ENCODE measurements around the gene GBX1.

DNA sequence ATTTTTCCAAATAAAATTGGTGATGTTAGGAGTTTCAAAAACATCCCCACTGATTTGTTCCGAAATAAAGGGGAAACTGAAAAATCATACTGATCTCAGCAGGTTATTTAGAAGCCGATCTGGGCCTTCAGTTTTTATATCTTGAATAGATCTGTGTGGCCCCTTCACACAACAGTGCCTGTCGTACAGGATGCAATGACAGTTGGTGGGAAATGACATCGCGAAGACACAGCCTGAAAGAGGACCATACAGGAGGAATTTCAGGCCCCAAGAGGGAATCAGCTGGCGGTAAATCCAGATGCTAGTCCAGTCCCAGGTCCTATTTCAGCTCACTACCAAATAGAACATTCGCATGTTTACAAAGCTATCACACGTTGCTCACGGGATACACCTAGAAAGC, 39.8 kb upstream of the GBX1 start:
- TF ChIP-seq, protein P1, sequence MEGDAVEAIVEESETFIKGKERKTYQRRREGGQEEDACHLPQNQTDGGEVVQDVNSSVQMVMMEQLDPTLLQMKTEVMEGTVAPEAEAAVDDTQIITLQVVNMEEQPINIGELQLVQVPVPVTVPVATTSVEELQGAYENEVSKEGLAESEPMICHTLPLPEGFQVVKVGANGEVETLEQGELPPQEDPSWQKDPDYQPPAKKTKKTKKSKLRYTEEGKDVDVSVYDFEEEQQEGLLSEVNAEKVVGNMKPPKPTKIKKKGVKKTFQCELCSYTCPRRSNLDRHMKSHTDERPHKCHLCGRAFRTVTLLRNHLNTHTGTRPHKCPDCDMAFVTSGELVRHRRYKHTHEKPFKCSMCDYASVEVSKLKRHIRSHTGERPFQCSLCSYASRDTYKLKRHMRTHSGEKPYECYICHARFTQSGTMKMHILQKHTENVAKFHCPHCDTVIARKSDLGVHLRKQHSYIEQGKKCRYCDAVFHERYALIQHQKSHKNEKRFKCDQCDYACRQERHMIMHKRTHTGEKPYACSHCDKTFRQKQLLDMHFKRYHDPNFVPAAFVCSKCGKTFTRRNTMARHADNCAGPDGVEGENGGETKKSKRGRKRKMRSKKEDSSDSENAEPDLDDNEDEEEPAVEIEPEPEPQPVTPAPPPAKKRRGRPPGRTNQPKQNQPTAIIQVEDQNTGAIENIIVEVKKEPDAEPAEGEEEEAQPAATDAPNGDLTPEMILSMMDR (IDR thresholded peaks at IDR 0.05), result no peak
- TF ChIP-seq POLR2A (IDR thresholded peaks at IDR 0.05), result no peak

All from body of pancreas (tissue), 4 donors.